Endothelial cell of umbilical vein (primary cell): ENCODE measurements around the gene NHSL2. TPM values are rescaled to one million over a fixed set of nuclear protein-coding genes. Genes with fewer than 3 reads are reported as not detected.
A peak's percentile ranks its signal among the peaks of the same experiment; 100 is the strongest.
"Not testable (repeated sequence)": the region's sequence is repeated elsewhere in the genome, so short reads cannot be mapped to it uniquely, and the experiment has no call there.

ENCODE experiments used
- BruUV-seq: library from RNA; stranded (reverse); fragments of 400-500 nt; replicated peaks from 2 replicates; lab custom pipeline; 2021; lab: Mats Ljungman, UMichigan
- CTCF ChIA-PET: fragments of 300-600, 350-600 bp; sonication (Branson Sonifier 250); formaldehyde crosslinking; loops from one replicate; lab custom pipeline; 2021; ENCODE audit warnings: antibody characterized with exemption, inconsistent platforms; lab: Charles Lee
- POLR2A ChIA-PET: fragments of 300-600, 350-600 bp; sonication (Branson Sonifier 250); formaldehyde crosslinking; loops from one replicate; lab custom pipeline; 2021; ENCODE audit warnings: antibody characterized with exemption, inconsistent platforms; lab: Charles Lee
- DNase-seq: peaks from one replicate; pipeline ENCODE4 v3.0.0-alpha.2; 2011; ENCODE audit warnings: low read depth, low spot score
- FAIRE-seq: peaks from 2 replicates; lab custom pipeline; 2011; peaks lifted over from hg19 to GRCh38; lab: Jason Lieb, UNC
- H2AFZ ChIP-seq: 2 replicates; pipeline ENCODE4 v1.6.0; 2012; ENCODE audit warnings: low read depth, low read length, control low read depth, inconsistent platforms
- H3K27ac ChIP-seq: 2 replicates; pipeline ENCODE4 v1.5.1; 2011; ENCODE audit warnings: low read depth, mild to moderate bottlenecking, control low read depth, low read length, moderate library complexity; ENCODE audit not compliant: insufficient read depth
- H3K27me3 ChIP-seq, 2 experiments: 2 replicates each; pipeline versions ENCODE4 v1.6.0 to v1.6.1; 2011; ENCODE audit warnings: low read length in 2 of 2, mixed read lengths in 1 of 2; ENCODE audit not compliant: control insufficient read depth in 2 of 2, insufficient read depth in 2 of 2
- H3K36me3 ChIP-seq, 2 experiments: 2 replicates in 1 of 2; 3 replicates in 1 of 2; pipeline ENCODE4 v1.5.1; 2011; ENCODE audit warnings: low read length in 2 of 2, mild to moderate bottlenecking in 1 of 2, moderate library complexity in 1 of 2; ENCODE audit not compliant: control insufficient read depth in 2 of 2, insufficient read depth in 2 of 2; ENCODE audit errors: extremely low read depth in 1 of 2
- H3K4me1 ChIP-seq: 3 replicates; pipeline ENCODE4 v1.5.1; 2011; ENCODE audit warnings: mild to moderate bottlenecking, low read length; ENCODE audit not compliant: control insufficient read depth, insufficient read depth; ENCODE audit errors: extremely low read depth
- H3K4me2 ChIP-seq: 2 replicates; pipeline ENCODE4 v1.6.1; 2011; ENCODE audit warnings: low read length, control low read depth, mixed read lengths; ENCODE audit not compliant: insufficient read depth
- H3K4me3 ChIP-seq, 3 experiments: fragments of 200-600 bp in 1 of 3; sonication (generic), shearing (Covaris generic) in 1 of 3; replicated peaks in 1 of 3; 2 replicates each; pipeline ENCODE4 v1.5.1; 2011 to 2016; ENCODE audit warnings: control low read depth in 3 of 3, low read length in 3 of 3, mild to moderate bottlenecking in 2 of 3, inconsistent platforms in 1 of 3, low read depth in 1 of 3, moderate library complexity in 1 of 3; ENCODE audit not compliant: insufficient read depth in 1 of 3
- H3K79me2 ChIP-seq: 2 replicates; pipeline ENCODE4 v1.6.0; 2012; ENCODE audit warnings: low read length, inconsistent platforms; ENCODE audit not compliant: control insufficient read depth, insufficient read depth
- H3K9ac ChIP-seq: replicated peaks from 2 replicates; pipeline ENCODE3; 2011; ENCODE audit warnings: low read length, control low read depth; ENCODE audit not compliant: insufficient read depth; ENCODE audit errors: extremely low read depth
- H3K9me1 ChIP-seq: replicated peaks from 3 replicates; pipeline ENCODE4 v1.6.0; 2011; ENCODE audit warnings: mild to moderate bottlenecking, low read length; ENCODE audit not compliant: control insufficient read depth, insufficient read depth; ENCODE audit errors: extremely low read depth
- H3K9me3 ChIP-seq: replicated peaks from 2 replicates; pipeline ENCODE4 v1.5.1; 2012; ENCODE audit warnings: low read length, inconsistent platforms; ENCODE audit not compliant: control insufficient read depth, insufficient read depth
- H4K20me1 ChIP-seq: replicated peaks from 2 replicates; pipeline ENCODE3; 2011; ENCODE audit warnings: mild to moderate bottlenecking, low read length; ENCODE audit not compliant: control insufficient read depth, insufficient read depth; ENCODE audit errors: extremely low read depth
- FOS ChIP-seq: IDR thresholded peaks from 2 replicates; pipeline ENCODE4 v1.6.1; 2011; ENCODE audit warnings: mild to moderate bottlenecking, low read length, moderate library complexity, borderline replicate concordance; ENCODE audit not compliant: insufficient read depth
- MYC ChIP-seq: IDR thresholded peaks from one replicate; pipeline ENCODE4 v1.6.1; 2011; ENCODE audit warnings: mild to moderate bottlenecking, low read depth, low read length
- POLR2A ChIP-seq: IDR thresholded peaks from 2 replicates; pipeline ENCODE4 v1.6.1; 2012; ENCODE audit warnings: low read depth, mild to moderate bottlenecking, control low read depth, low read length
- POLR2AphosphoS5 ChIP-seq: IDR thresholded peaks from 2 replicates; pipeline ENCODE4 v1.6.1; 2012; ENCODE audit warnings: low read depth, mild to moderate bottlenecking, control low read depth, low read length, moderate library complexity; ENCODE audit not compliant: insufficient read depth
- dilution Hi-C: fragments of 300-500 bp; cut with MboI; formaldehyde crosslinking; loops from one replicate; pipeline ENCODE4 v1.15.0; 2019; ENCODE audit warnings: low sequenced_read_pairs; ENCODE audit not compliant: extremely low pct_ligation_motif_present
- intact Hi-C: fragments of 100-400 bp; cut with micrococcal nuclease; formaldehyde crosslinking; loops from one replicate; pipeline ENCODE4 v1.10.0; 2022
- polyA plus RNA-seq, 4 experiments: library from polyadenylated mRNA; depleted of rRNA in 3 of 4; stranded (reverse) in 3 of 4; unstranded in 1 of 4; fragments of >200 nt; gene quantifications; 2 replicates each; pipeline versions ENCODE4 v1.2.1 to v1.2.3, GENCODE V29; 2011 to 2012; ENCODE audit warnings: missing spikeins in 1 of 4
- total RNA-seq: library from RNA; stranded (reverse); gene quantifications from 2 replicates; pipeline ENCODE4 v1.2.3, GENCODE V29; 2021
- TF ChIP-seq, protein P1 (sequence below): IDR thresholded peaks from 2 replicates; pipeline ENCODE4 v1.6.1; 2011; ENCODE audit not compliant: insufficient read depth, insufficient read length
- TF ChIP-seq, protein P2 (sequence below), 2 donors: IDR thresholded peaks; 1 replicate in 1 of 2; 2 replicates in 1 of 2; pipeline ENCODE4 v1.5.1; 2011; ENCODE audit warnings: low read length in 2 of 2, mild to moderate bottlenecking in 2 of 2, moderate library complexity in 2 of 2, control low read depth in 1 of 2, inconsistent platforms in 1 of 2, low read depth in 1 of 2; ENCODE audit not compliant: insufficient read depth in 1 of 2; ENCODE audit errors: extremely low read depth in 1 of 2

Gene NHSL2
- total and polyA plus RNA-seq, 2 donors (not counting 3 experiments of a cell fraction or from before 2014, with no cell fraction given): 23.5 to 49.9 TPM

DNA sequence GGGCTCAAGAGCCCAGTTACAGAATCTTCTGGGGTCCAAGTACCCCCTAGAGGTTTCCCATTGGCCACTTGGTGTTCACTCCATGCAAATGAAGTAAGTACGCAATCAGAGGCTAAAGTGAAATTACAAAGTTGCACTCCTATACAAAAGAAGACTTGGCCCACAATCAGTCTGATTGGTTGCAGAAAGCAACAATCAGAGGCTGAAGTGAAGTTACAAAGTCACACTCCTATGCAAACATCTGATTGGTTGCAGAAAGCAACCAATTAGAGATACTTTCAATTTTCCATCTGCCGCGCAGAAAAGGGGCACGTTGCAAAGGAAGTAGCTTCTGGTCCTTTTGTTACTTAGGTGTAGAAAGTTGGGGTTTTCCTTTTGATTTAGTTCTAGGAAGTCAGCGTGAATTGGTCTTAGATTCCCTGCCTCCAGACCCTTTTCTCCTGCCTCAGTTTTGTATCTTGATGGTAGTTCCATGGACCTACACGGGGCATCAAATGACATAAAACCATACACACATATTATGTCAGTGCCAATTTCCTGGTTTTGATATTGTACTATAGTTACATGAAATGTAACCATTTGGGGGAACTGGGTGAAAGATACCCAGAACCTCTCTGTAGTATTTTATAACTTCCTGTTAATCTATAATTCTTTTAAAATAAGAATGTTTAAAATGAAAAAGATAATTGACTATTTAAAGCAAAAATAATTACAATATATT lies 258.5 kb downstream of the NHSL2 start:
- H3K4me2 ChIP-seq: no peak overlapping the region
- no peak overlapping the region for H3K27ac ChIP-seq
- BruUV-seq: no TSS peak
- no peak overlapping the region for H3K9ac ChIP-seq
- dilution Hi-C loops: no loop called here
- no peaks in the 10 kb centered on the region for H3K36me3 ChIP-seq
- intact Hi-C loops: no loop called here
- no peaks in the 10 kb centered on the region for H3K9me1 ChIP-seq
- no peak for TF ChIP-seq POLR2AphosphoS5
- TF ChIP-seq, protein P1, sequence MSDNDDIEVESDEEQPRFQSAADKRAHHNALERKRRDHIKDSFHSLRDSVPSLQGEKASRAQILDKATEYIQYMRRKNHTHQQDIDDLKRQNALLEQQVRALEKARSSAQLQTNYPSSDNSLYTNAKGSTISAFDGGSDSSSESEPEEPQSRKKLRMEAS: no peak
- no peak for TF ChIP-seq POLR2A
- no peak for TF ChIP-seq MYC
- TF ChIP-seq FOS: no peak
- TF ChIP-seq, protein P2, sequence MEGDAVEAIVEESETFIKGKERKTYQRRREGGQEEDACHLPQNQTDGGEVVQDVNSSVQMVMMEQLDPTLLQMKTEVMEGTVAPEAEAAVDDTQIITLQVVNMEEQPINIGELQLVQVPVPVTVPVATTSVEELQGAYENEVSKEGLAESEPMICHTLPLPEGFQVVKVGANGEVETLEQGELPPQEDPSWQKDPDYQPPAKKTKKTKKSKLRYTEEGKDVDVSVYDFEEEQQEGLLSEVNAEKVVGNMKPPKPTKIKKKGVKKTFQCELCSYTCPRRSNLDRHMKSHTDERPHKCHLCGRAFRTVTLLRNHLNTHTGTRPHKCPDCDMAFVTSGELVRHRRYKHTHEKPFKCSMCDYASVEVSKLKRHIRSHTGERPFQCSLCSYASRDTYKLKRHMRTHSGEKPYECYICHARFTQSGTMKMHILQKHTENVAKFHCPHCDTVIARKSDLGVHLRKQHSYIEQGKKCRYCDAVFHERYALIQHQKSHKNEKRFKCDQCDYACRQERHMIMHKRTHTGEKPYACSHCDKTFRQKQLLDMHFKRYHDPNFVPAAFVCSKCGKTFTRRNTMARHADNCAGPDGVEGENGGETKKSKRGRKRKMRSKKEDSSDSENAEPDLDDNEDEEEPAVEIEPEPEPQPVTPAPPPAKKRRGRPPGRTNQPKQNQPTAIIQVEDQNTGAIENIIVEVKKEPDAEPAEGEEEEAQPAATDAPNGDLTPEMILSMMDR (IDR thresholded peaks at IDR 0.05; ENCODE audit: extremely low read depth in 1 of 2, insufficient read depth in 1 of 2, low read depth in 1 of 2, low read length in 2 of 2): no peak
- CTCF ChIA-PET: no interaction called here
- H3K4me1 ChIP-seq: no peaks in the 10 kb centered on the region
- DNase-seq (peak; percentile 21), FAIRE-seq (no peak)
- peaks cover 0 to 2% of the 10 kb centered on the region in 2 experiments for H3K27me3 ChIP-seq
- no peaks in the 10 kb centered on the region for H3K79me2 ChIP-seq
- no peak overlapping the region for H2AFZ ChIP-seq
- no peaks in the 10 kb centered on the region for H4K20me1 ChIP-seq
- POLR2A ChIA-PET: no interaction called here
- no peak overlapping the region for H3K4me3 ChIP-seq
- H3K9me3 ChIP-seq: no peaks in the 10 kb centered on the region

DNA sequence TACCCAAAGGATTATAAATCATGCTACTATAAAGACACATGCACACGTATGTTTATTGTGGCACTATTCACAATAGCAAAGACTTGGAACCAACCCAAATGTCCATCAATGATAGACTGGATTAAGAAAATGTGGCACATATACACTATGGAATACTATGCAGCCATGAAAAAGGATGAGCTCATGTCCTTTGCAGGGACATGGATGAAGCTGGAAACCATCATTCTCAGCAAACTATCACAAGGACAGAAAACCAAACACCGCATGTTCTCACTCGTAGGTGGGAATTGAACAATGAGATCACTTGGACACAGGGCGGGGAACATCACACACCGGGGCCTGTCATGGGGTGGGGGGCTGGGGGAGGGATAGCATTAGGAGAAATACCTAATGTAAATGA lies 265.6 kb downstream of the NHSL2 start:
- POLR2A ChIA-PET, BruUV-seq, FAIRE-seq, intact Hi-C loops, dilution Hi-C loops, H3K9me1 ChIP-seq, H3K9me3 ChIP-seq, H3K27me3 ChIP-seq, H3K4me3 ChIP-seq, CTCF ChIA-PET, H3K27ac ChIP-seq, DNase-seq, H3K4me1 ChIP-seq, H2AFZ ChIP-seq, H3K36me3 ChIP-seq, H3K9ac ChIP-seq, H4K20me1 ChIP-seq, H3K79me2 ChIP-seq, H3K4me2 ChIP-seq: not testable (repeated sequence)
